Measurements from ENCODE around the gene PRPH.
"Not testable (repeated sequence)": the region's sequence is repeated elsewhere in the genome, so short reads cannot be mapped to it uniquely, and the experiment has no call there.

DNA sequence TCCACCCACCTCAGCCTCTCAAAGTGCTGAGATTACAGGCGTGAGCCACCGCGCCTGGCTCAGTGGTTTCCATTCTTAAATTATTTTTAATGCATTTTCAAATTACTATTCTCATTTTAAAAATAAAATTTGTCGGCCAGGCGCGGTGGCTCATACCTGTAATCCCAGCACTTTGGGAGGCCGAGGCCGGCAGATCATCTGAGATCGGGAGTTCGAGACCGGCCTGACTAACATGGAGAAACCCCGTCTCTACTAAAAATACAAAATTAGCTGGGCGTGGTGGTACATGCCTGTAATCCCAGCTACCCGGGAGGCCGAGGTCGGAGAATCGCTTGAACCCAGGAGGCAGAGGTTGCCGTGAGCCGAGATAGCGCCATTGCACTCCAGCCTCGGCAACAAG, 38.8 kb downstream of the PRPH start:
- not testable (repeated sequence) for TF ChIP-seq ZNF274 (IDR thresholded peaks at IDR 0.05; ENCODE audit: low read depth, low read length); YY1 (IDR thresholded peaks at IDR 0.05; ENCODE audit: insufficient read depth, insufficient read length)

Data from NT2/D1 (cell line).